Muscle of leg (tissue), 11 donors: ENCODE measurements around the gene CXorf65. TPM values are rescaled to one million over a fixed set of nuclear protein-coding genes. Genes with fewer than 3 reads are reported as not detected.

Experiments
- DNase-seq: peaks from one replicate; pipeline ENCODE4 v3.0.0; 2013
- H3K27ac ChIP-seq: one replicate; pipeline ENCODE4 v1.5.1; 2013; ENCODE audit warnings: mild to moderate bottlenecking, low read length, control low read depth
- H3K27me3 ChIP-seq: one replicate; pipeline ENCODE4 v1.6.1; 2013; ENCODE audit warnings: low read length; ENCODE audit not compliant: control insufficient read depth, insufficient read depth
- H3K36me3 ChIP-seq: one replicate; pipeline ENCODE4 v1.6.1; 2013; ENCODE audit warnings: low read length; ENCODE audit not compliant: control insufficient read depth, insufficient read depth
- H3K4me1 ChIP-seq: one replicate; pipeline ENCODE4 v1.6.1; 2013; ENCODE audit warnings: low read length; ENCODE audit not compliant: control insufficient read depth, insufficient read depth
- H3K4me3 ChIP-seq: one replicate; pipeline ENCODE4 v1.5.1; 2013; ENCODE audit warnings: low read length, control low read depth
- H3K9me3 ChIP-seq: replicated peaks from 2 replicates; pipeline ENCODE4 v1.6.1; 2013; ENCODE audit warnings: low read depth, low read length; ENCODE audit not compliant: control insufficient read depth
- WGBS: methylation state at CpG from one replicate; pipeline ENCODE4 v1.1.5; 2013; ENCODE audit warnings: missing lambda C conversion rate; ENCODE audit not compliant: insufficient coverage; 5-methylcytosine and 5-hydroxymethylcytosine counted together
- polyA plus RNA-seq, 8 donors: library from polyadenylated mRNA; unstranded; fragments of 120-200 nt; gene quantifications; one replicate each; pipeline versions ENCODE4 v1.2.1 to v1.2.3, GENCODE V29; 2013; ENCODE audit warnings: inconsistent platforms in 1 of 8, low replicate concordance in 1 of 8; ENCODE audit not compliant: insufficient read length in 8 of 8, insufficient read depth in 1 of 8
- total RNA-seq: library from RNA; stranded (reverse); fragments of 120-200 nt; gene quantifications from one replicate; pipeline ENCODE4 v1.2.4, GENCODE V29; 2013

The CXorf65 gene
- total and polyA plus RNA-seq, 9 donors, result 0.63 to 1.4 (median 0.84) TPM; not detected in 2

- Histone ChIP-seq H3K4me1 (no peaks in the 10 kb centered on the region), H3K27ac (peak within 1 kb of the TSS; percentile 90), H3K4me3 (peak within 1 kb of the TSS; percentile 66), H3K27me3 (peaks cover 2% of the 10 kb centered on the region), H3K9me3 (no peaks in the 10 kb centered on the region), H3K36me3 (no peaks in the 10 kb centered on the region)
- 33% methylated on average over 71 of the region's 73 CpGs for WGBS
- DNase-seq, result peak; percentile 97
These were observed 38.3 kb downstream of the CXorf65 start, which contains the start of gene SNX12 for GRCh38 chrX:71068044-71068918. SNX12 (minus strand) TSS chrX:71068334; CDS start chrX:71068306, 28 bp downstream.

GRCh38 chrX:71067712-71068043 is 38.9 kb downstream of the CXorf65 start:
- peak overlapping the region; percentile 90 for H3K27ac ChIP-seq
- H3K4me1 ChIP-seq, result no peaks in the 10 kb centered on the region
- H3K36me3 ChIP-seq, result no peaks in the 10 kb centered on the region
- H3K9me3 ChIP-seq, result no peaks in the 10 kb centered on the region
- 33% methylated on average over 10 of the region's 10 CpGs for WGBS
- peaks cover 2% of the 10 kb centered on the region for H3K27me3 ChIP-seq
- peak overlapping the region; percentile 66 for H3K4me3 ChIP-seq
- DNase-seq, result no peak

GRCh38 chrX:71067089-71067488 is 39.5 kb downstream of the CXorf65 start:
- Histone ChIP-seq H3K9me3 (no peaks in the 10 kb centered on the region), H3K27ac (peak overlapping the region; percentile 90), H3K4me3 (peak overlapping the region; percentile 66), H3K36me3 (no peaks in the 10 kb centered on the region), H3K27me3 (peaks cover 2% of the 10 kb centered on the region), H3K4me1 (no peaks in the 10 kb centered on the region)
- no peak for DNase-seq
- WGBS, result 20% methylated on average over 1 of the region's 2 CpGs

- no peak for DNase-seq
- no peaks in the 10 kb centered on the region for H3K9me3 ChIP-seq
- peaks cover 4% of the 10 kb centered on the region for H3K27me3 ChIP-seq
- no peaks in the 10 kb centered on the region for H3K4me1 ChIP-seq
- H3K36me3 ChIP-seq, result peaks cover 13% of the 10 kb centered on the region
- no peak overlapping the region for H3K27ac ChIP-seq
- no peak overlapping the region for H3K4me3 ChIP-seq
These were observed 46.4 kb downstream of the CXorf65 start for GRCh38 chrX:71060127-71060526.

- no peak overlapping the region for H3K27ac ChIP-seq
- no peaks in the 10 kb centered on the region for H3K4me1 ChIP-seq
- no peak for DNase-seq
- peaks cover 4% of the 10 kb centered on the region for H3K27me3 ChIP-seq
- WGBS, result no CpG with 5 or more reads among the region's 3 CpGs
- no peaks in the 10 kb centered on the region for H3K9me3 ChIP-seq
- H3K36me3 ChIP-seq, result peaks cover 14% of the 10 kb centered on the region
- H3K4me3 ChIP-seq, result no peak overlapping the region
These were observed 48.6 kb downstream of the CXorf65 start for GRCh38 chrX:71057848-71058530.

- no peak overlapping the region for H3K4me3 ChIP-seq
- peaks cover 16% of the 10 kb centered on the region for H3K36me3 ChIP-seq
- peaks cover 6% of the 10 kb centered on the region for H3K27me3 ChIP-seq
- H3K4me1 ChIP-seq, result peaks cover 3% of the 10 kb centered on the region
- H3K9me3 ChIP-seq, result no peaks in the 10 kb centered on the region
- no peak overlapping the region for H3K27ac ChIP-seq
- no peak for DNase-seq
These were observed 49.7 kb downstream of the CXorf65 start for GRCh38 chrX:71056867-71057266.

Other genes with a start within 250 kb of the CXorf65 start
- gene TEX11, start 198.0 kb downstream of the CXorf65 start, total RNA-seq, result not detected
- gene TEX11, start 198.0 kb downstream of the CXorf65 start, polyA plus RNA-seq, result under 1 TPM in 5 of 8 donors, not detected in 3; 0.07 to 0.15 (median 0.10) TPM
- gene SLC7A3, start 175.6 kb downstream of the CXorf65 start, total RNA-seq, result 0.84 TPM
- 1 to 10 TPM in 6 of 8 donors, under 1 TPM in 2; 0.71 to 2.0 (median 1.3) TPM for gene SLC7A3, start 175.6 kb downstream of the CXorf65 start, polyA plus RNA-seq
- gene SNX12, start 38.4 kb downstream of the CXorf65 start, total RNA-seq, result 43.3 TPM
- 10 to 100 TPM; 43.7 to 60.8 (median 51.8) TPM for gene SNX12, start 38.4 kb downstream of the CXorf65 start, polyA plus RNA-seq
- gene FOXO4, start 10.9 kb downstream of the CXorf65 start, total RNA-seq, result 18.8 TPM
- 10 to 100 TPM; 26.1 to 36.8 (median 33.3) TPM for gene FOXO4, start 10.9 kb downstream of the CXorf65 start, polyA plus RNA-seq
- gene IL2RG, start 4.8 kb upstream of the CXorf65 start, total RNA-seq, result 0.98 TPM
- gene IL2RG, start 4.8 kb upstream of the CXorf65 start, polyA plus RNA-seq, result 1 to 10 TPM; 1.3 to 7.2 (median 2.2) TPM
- 22.5 TPM for gene MED12, start 11.9 kb upstream of the CXorf65 start, total RNA-seq
- gene MED12, start 11.9 kb upstream of the CXorf65 start, polyA plus RNA-seq, result 10 to 100 TPM; 33.4 to 52.0 (median 45.6) TPM
- 1.9 TPM for gene NLGN3, start 38.1 kb upstream of the CXorf65 start, total RNA-seq
- 1 to 10 TPM; 2.2 to 7.8 (median 3.8) TPM for gene NLGN3, start 38.1 kb upstream of the CXorf65 start, polyA plus RNA-seq
- gene GJB1, start 116.5 kb upstream of the CXorf65 start, total RNA-seq, result 0.04 TPM
- gene GJB1, start 116.5 kb upstream of the CXorf65 start, polyA plus RNA-seq, result 1 to 10 TPM in 1 of 8 donors, under 1 TPM in 4, not detected in 3; 0.06 to 2.2 (median 0.36) TPM
- gene ZMYM3, start 147.4 kb upstream of the CXorf65 start, total RNA-seq, result 11.6 TPM
- 10 to 100 TPM; 17.5 to 25.7 (median 21.3) TPM for gene ZMYM3, start 147.4 kb upstream of the CXorf65 start, polyA plus RNA-seq
- 285 TPM for gene NONO, start 176.9 kb upstream of the CXorf65 start, total RNA-seq
- gene NONO, start 176.9 kb upstream of the CXorf65 start, polyA plus RNA-seq, result 100 to 1,000 TPM; 289 to 402 (median 376) TPM
- 140 TPM for gene ITGB1BP2, start 195.0 kb upstream of the CXorf65 start, total RNA-seq
- 100 to 1,000 TPM in 7 of 8 donors, 10 to 100 TPM in 1; 89.9 to 152 (median 125) TPM for gene ITGB1BP2, start 195.0 kb upstream of the CXorf65 start, polyA plus RNA-seq